HG03469 (cell line): ENCODE data around the gene L3MBTL4.
A peak's percentile ranks its signal among the peaks of the same experiment; 100 is the strongest.

Experiments
- ATAC-seq: cut with Tn5 transposase; IDR thresholded peaks from one replicate; pipeline ENCODE4 v1.9.1; 2021; ENCODE audit warnings: mild to moderate bottlenecking, moderate library complexity, moderate number of reproducible peaks; ENCODE audit not compliant: unreplicated experiment

L3MBTL4 gene

GRCh38 chr18:6009756-6010155 lies 405.0 kb downstream of the L3MBTL4 start:
- ATAC-seq: no peak

- ATAC-seq: peak; percentile 94
Observed at GRCh38 chr18:6004683-6005082, 410.0 kb downstream of the L3MBTL4 start.

GRCh38 chr18:6004119-6004518 lies 410.6 kb downstream of the L3MBTL4 start:
- peak; percentile 50 for ATAC-seq

- ATAC-seq: no peak
Observed at GRCh38 chr18:6001867-6002266, 412.8 kb downstream of the L3MBTL4 start.

- peak; percentile 99 for ATAC-seq
Observed at GRCh38 chr18:5998907-5999306, 415.8 kb downstream of the L3MBTL4 start.

- ATAC-seq: peak; percentile 25
Observed at GRCh38 chr18:5998166-5998881, 416.4 kb downstream of the L3MBTL4 start.

- ATAC-seq: no peak
Observed at GRCh38 chr18:5997361-5997760, 417.4 kb downstream of the L3MBTL4 start.

- no peak for ATAC-seq
Observed at GRCh38 chr18:5995626-5996025, 419.1 kb downstream of the L3MBTL4 start.

- ATAC-seq: no peak
Observed at GRCh38 chr18:5993938-5994337, 420.8 kb downstream of the L3MBTL4 start.

- ATAC-seq: no peak
Observed at GRCh38 chr18:5992381-5992780, 422.3 kb downstream of the L3MBTL4 start.

- ATAC-seq: no peak
Observed at GRCh38 chr18:5987249-5987648, 427.5 kb downstream of the L3MBTL4 start.

- ATAC-seq: no peak
Observed at GRCh38 chr18:5986257-5986931, 428.3 kb downstream of the L3MBTL4 start.

- no peak for ATAC-seq
Observed at GRCh38 chr18:5984245-5984644, 430.5 kb downstream of the L3MBTL4 start.

GRCh38 chr18:5983488-5983887 lies 431.2 kb downstream of the L3MBTL4 start:
- ATAC-seq: no peak

GRCh38 chr18:5982332-5982731 lies 432.4 kb downstream of the L3MBTL4 start:
- ATAC-seq: peak; percentile 41

GRCh38 chr18:5980721-5981120 lies 434.0 kb downstream of the L3MBTL4 start:
- ATAC-seq: no peak

- ATAC-seq: peak; percentile 61
Observed at GRCh38 chr18:5979971-5980457, 434.7 kb downstream of the L3MBTL4 start.

GRCh38 chr18:5979176-5979888 lies 435.4 kb downstream of the L3MBTL4 start:
- ATAC-seq: no peak

GRCh38 chr18:5977022-5977421 lies 437.7 kb downstream of the L3MBTL4 start:
- no peak for ATAC-seq

GRCh38 chr18:5975111-5976002 lies 439.4 kb downstream of the L3MBTL4 start:
- peak; percentile 45 for ATAC-seq

- no peak for ATAC-seq
Observed at GRCh38 chr18:5974696-5975095, 440.0 kb downstream of the L3MBTL4 start.
